ENCODE results near the gene WHRN. TPM values are rescaled to one million over a fixed set of nuclear protein-coding genes. Genes with fewer than 3 reads are reported as not detected.
A peak's percentile ranks its signal among the peaks of the same experiment; 100 is the strongest.

The WHRN gene
- total and polyA plus RNA-seq, 5 donors from 2014 or later = 1.00 to 24.2 (median 1.4) TPM

- H3K9me3 Mint-ChIP-seq = no peaks in the 10 kb centered on the region
- peak overlapping the region in 1 of 3 donors; percentile 80 for H3K27ac Mint-ChIP-seq
- Histone ChIP-seq H3K27me3 (ENCODE audit: control insufficient read depth, insufficient read depth, low read length) (no peaks in the 10 kb centered on the region), H3K36me3 (ENCODE audit: control insufficient read depth, insufficient read depth, low read length) (no peaks in the 10 kb centered on the region), H3K9me3 (ENCODE audit: control insufficient read depth in 2 of 2, low read length in 2 of 2) (no peaks in the 10 kb centered on the region), H3K27ac (ENCODE audit: insufficient read depth, low read length, poor library complexity, severe bottlenecking) (no peak overlapping the region), H3K4me1 (ENCODE audit: control insufficient read depth, insufficient read depth, low read length, poor library complexity, severe bottlenecking) (peaks cover 6% of the 10 kb centered on the region), H3K4me3 (ENCODE audit: low read depth, low read length) (no peak overlapping the region)
- DNase-seq (no peak), ATAC-seq (ENCODE audit: low read depth in 2 of 2) (no peak)
- no peaks in the 10 kb centered on the region for H3K36me3 Mint-ChIP-seq
- no peak overlapping the region for H3K4me3 Mint-ChIP-seq
- H3K27me3 Mint-ChIP-seq = no peaks in the 10 kb centered on the region
- H3K4me1 Mint-ChIP-seq = peaks cover 0 to 13% (median under 1%) of the 10 kb centered on the region in 4 donors
Measured at GRCh38 chr9:114418053-114418452, 87.2 kb downstream of the WHRN start.

DNA sequence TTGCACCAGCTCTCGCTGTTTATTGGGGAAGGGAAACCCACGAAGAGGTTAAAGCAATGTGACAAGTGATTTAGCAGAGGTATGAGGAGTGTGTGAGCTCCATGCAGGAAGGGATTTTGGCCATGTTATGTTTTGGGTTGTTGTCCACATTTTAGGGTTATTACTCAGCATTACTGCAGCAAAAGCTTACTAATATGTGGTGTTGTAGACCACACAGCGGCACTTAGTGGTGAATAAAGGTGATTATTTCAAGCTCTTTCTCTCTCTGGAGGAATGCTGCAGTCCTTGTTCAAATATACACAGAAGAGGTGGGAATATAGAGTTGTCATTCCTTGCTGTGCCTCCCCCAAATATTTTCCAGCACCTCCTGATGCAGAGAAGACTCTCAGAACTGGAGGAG, 87.8 kb downstream of the WHRN start:
- H3K4me3 ChIP-seq (ENCODE audit: low read depth, low read length) = no peak overlapping the region
- H3K9me3 ChIP-seq (ENCODE audit: control insufficient read depth in 2 of 2, low read length in 2 of 2) = no peaks in the 10 kb centered on the region
- no peak for ATAC-seq (ENCODE audit: low read depth in 2 of 2)
- no peak for DNase-seq
- Mint-ChIP-seq H3K36me3 (no peaks in the 10 kb centered on the region), H3K27me3 (no peaks in the 10 kb centered on the region), H3K27ac (peak overlapping the region in 2 of 3 donors; percentile 57 to 80), H3K9me3 (peaks cover 0 to 2% (median 0%) of the 10 kb centered on the region in 7 donors), H3K4me3 (no peak overlapping the region), H3K4me1 (peaks cover 0 to 13% (median under 1%) of the 10 kb centered on the region in 4 donors)
- H3K4me1 ChIP-seq (ENCODE audit: control insufficient read depth, insufficient read depth, low read length, poor library complexity, severe bottlenecking) = peaks cover 6% of the 10 kb centered on the region
- H3K27ac ChIP-seq (ENCODE audit: insufficient read depth, low read length, poor library complexity, severe bottlenecking) = no peak overlapping the region
- H3K36me3 ChIP-seq (ENCODE audit: control insufficient read depth, insufficient read depth, low read length) = no peaks in the 10 kb centered on the region
- no peaks in the 10 kb centered on the region for H3K27me3 ChIP-seq (ENCODE audit: control insufficient read depth, insufficient read depth, low read length)

DNA sequence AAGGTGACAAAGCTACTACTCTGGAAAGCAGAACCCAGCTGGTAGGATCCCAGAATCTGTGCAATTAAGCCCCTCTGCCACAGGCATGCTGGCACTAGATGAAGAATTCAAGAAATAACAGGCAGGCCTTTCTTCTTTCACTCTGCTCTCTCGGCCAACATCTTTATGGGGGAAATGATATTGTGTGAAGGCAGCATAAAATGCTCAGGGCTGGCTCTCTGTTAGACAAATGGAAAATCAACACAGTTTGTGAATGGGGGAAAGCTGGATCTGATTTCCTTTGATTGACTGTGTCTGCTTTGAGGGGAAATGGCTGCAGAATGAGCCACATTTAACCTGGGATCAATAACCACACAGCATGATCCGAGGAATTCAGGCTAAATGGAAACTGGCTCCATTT, 88.4 kb downstream of the WHRN start:
- DNase-seq (no peak), ATAC-seq (ENCODE audit: low read depth in 2 of 2) (no peak)
- peaks cover 0 to 2% (median 0%) of the 10 kb centered on the region in 7 donors for H3K9me3 Mint-ChIP-seq
- H3K4me3 Mint-ChIP-seq = no peak overlapping the region
- H3K27ac Mint-ChIP-seq = peak overlapping the region in 1 of 3 donors; percentile 80
- H3K4me3 ChIP-seq (ENCODE audit: low read depth, low read length) = no peak overlapping the region
- H3K9me3 ChIP-seq (ENCODE audit: control insufficient read depth in 2 of 2, low read length in 2 of 2) = no peaks in the 10 kb centered on the region
- H3K4me1 Mint-ChIP-seq = peaks cover 0 to 13% (median under 1%) of the 10 kb centered on the region in 4 donors
- H3K27ac ChIP-seq (ENCODE audit: insufficient read depth, low read length, poor library complexity, severe bottlenecking) = no peak overlapping the region
- H3K4me1 ChIP-seq (ENCODE audit: control insufficient read depth, insufficient read depth, low read length, poor library complexity, severe bottlenecking) = peaks cover 6% of the 10 kb centered on the region
- no peaks in the 10 kb centered on the region for H3K27me3 Mint-ChIP-seq
- H3K36me3 ChIP-seq (ENCODE audit: control insufficient read depth, insufficient read depth, low read length) = no peaks in the 10 kb centered on the region
- no peaks in the 10 kb centered on the region for H3K36me3 Mint-ChIP-seq
- no peaks in the 10 kb centered on the region for H3K27me3 ChIP-seq (ENCODE audit: control insufficient read depth, insufficient read depth, low read length)

DNA sequence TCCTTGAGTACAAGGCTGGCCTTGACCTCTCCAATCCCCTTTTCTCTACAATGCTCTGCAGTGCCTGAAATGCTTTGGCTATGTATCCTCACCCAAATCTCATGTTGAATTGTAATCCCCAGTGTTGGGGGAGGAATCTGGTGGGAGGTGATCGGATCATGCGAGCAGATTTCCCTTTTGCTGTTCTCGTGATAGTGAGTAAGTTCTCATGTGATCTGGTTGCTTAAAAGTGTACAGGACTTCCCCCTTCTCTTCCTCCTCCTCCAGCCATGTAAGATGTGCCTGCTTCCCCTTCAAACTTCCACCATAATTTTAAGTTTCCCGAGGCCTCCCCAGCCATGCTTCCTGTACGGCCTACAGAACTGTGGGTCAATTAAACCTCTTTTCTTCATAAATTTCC, 89.0 kb downstream of the WHRN start:
- Mint-ChIP-seq H3K4me3 (no peak overlapping the region), H3K4me1 (peaks cover 0 to 13% (median under 1%) of the 10 kb centered on the region in 4 donors), H3K9me3 (peaks cover 0 to 2% (median 0%) of the 10 kb centered on the region in 7 donors), H3K36me3 (no peaks in the 10 kb centered on the region), H3K27me3 (no peaks in the 10 kb centered on the region), H3K27ac (peak overlapping the region in 2 of 3 donors; percentile 15 to 80)
- Histone ChIP-seq H3K9me3 (ENCODE audit: control insufficient read depth in 2 of 2, low read length in 2 of 2) (no peaks in the 10 kb centered on the region), H3K27me3 (ENCODE audit: control insufficient read depth, insufficient read depth, low read length) (no peaks in the 10 kb centered on the region), H3K4me3 (ENCODE audit: low read depth, low read length) (no peak overlapping the region), H3K27ac (ENCODE audit: insufficient read depth, low read length, poor library complexity, severe bottlenecking) (no peak overlapping the region), H3K36me3 (ENCODE audit: control insufficient read depth, insufficient read depth, low read length) (no peaks in the 10 kb centered on the region), H3K4me1 (ENCODE audit: control insufficient read depth, insufficient read depth, low read length, poor library complexity, severe bottlenecking) (peaks cover 6% of the 10 kb centered on the region)
- DNase-seq = no peak
- no peak for ATAC-seq (ENCODE audit: low read depth in 2 of 2)

DNA sequence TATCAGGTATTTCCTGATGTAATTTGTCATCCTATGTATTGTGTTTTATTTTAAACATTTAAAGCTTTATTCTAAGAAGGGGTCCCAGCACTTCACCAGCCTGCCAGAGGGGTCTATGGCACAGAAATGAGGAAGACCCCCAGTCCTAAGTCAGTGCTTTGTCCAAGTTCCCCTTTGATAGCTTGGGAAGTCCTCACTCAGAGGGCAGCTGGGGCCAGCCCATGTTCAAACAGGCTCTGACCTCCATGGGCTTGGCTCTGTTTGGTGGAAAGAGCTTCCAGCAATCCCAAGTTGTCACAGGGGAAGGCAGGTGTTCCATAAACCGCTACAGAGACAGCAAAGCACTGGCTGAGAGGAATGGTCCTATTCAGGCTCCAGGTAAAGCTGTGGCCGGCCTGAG, 90.9 kb downstream of the WHRN start:
- no peak overlapping the region for H3K4me3 Mint-ChIP-seq
- H3K27ac Mint-ChIP-seq = no peak overlapping the region

GRCh38 chr9:114413861-114414301, 91.4 kb downstream of the WHRN start:
- no peak for ATAC-seq (ENCODE audit: low read depth in 2 of 2)
- H3K36me3 Mint-ChIP-seq = no peaks in the 10 kb centered on the region
- peaks cover 6% of the 10 kb centered on the region for H3K4me1 ChIP-seq (ENCODE audit: control insufficient read depth, insufficient read depth, low read length, poor library complexity, severe bottlenecking)
- H3K27me3 ChIP-seq (ENCODE audit: control insufficient read depth, insufficient read depth, low read length) = no peaks in the 10 kb centered on the region
- H3K9me3 ChIP-seq (ENCODE audit: control insufficient read depth in 2 of 2, low read length in 2 of 2) = no peaks in the 10 kb centered on the region
- no peak overlapping the region for H3K4me3 ChIP-seq (ENCODE audit: low read depth, low read length)
- H3K9me3 Mint-ChIP-seq = peaks cover 0 to 2% (median 0%) of the 10 kb centered on the region in 7 donors
- H3K27me3 Mint-ChIP-seq = no peaks in the 10 kb centered on the region
- H3K4me3 Mint-ChIP-seq = no peak overlapping the region
- H3K36me3 ChIP-seq (ENCODE audit: control insufficient read depth, insufficient read depth, low read length) = no peaks in the 10 kb centered on the region
- H3K27ac Mint-ChIP-seq = peak overlapping the region in 2 of 3 donors; percentile 43 to 48
- H3K4me1 Mint-ChIP-seq = peaks cover 0 to 13% (median under 1%) of the 10 kb centered on the region in 4 donors
- no peak for DNase-seq
- no peak overlapping the region for H3K27ac ChIP-seq (ENCODE audit: insufficient read depth, low read length, poor library complexity, severe bottlenecking)

More for the DNA sequence above, 90.9 kb downstream of the WHRN start:
- Mint-ChIP-seq H3K4me1 (peaks cover 0 to 13% (median under 1%) of the 10 kb centered on the region in 4 donors), H3K36me3 (no peaks in the 10 kb centered on the region), H3K9me3 (peaks cover 0 to 2% (median 0%) of the 10 kb centered on the region in 7 donors), H3K27me3 (no peaks in the 10 kb centered on the region)
- no peaks in the 10 kb centered on the region for H3K36me3 ChIP-seq (ENCODE audit: control insufficient read depth, insufficient read depth, low read length)
- no peaks in the 10 kb centered on the region for H3K9me3 ChIP-seq (ENCODE audit: control insufficient read depth in 2 of 2, low read length in 2 of 2)
- no peaks in the 10 kb centered on the region for H3K27me3 ChIP-seq (ENCODE audit: control insufficient read depth, insufficient read depth, low read length)
- no peak overlapping the region for H3K4me3 ChIP-seq (ENCODE audit: low read depth, low read length)
- DNase-seq = no peak
- H3K4me1 ChIP-seq (ENCODE audit: control insufficient read depth, insufficient read depth, low read length, poor library complexity, severe bottlenecking) = peaks cover 6% of the 10 kb centered on the region
- ATAC-seq (ENCODE audit: low read depth in 2 of 2) = no peak
- H3K27ac ChIP-seq (ENCODE audit: insufficient read depth, low read length, poor library complexity, severe bottlenecking) = no peak overlapping the region

- peaks cover 0 to 2% (median 0%) of the 10 kb centered on the region in 4 donors for H3K4me1 Mint-ChIP-seq
- H3K36me3 Mint-ChIP-seq = no peaks in the 10 kb centered on the region
- no peaks in the 10 kb centered on the region for H3K27me3 ChIP-seq (ENCODE audit: control insufficient read depth, insufficient read depth, low read length)
- ATAC-seq (ENCODE audit: low read depth in 2 of 2) (no peak), DNase-seq (no peak)
- H3K27me3 Mint-ChIP-seq = no peaks in the 10 kb centered on the region
- no peak overlapping the region for H3K27ac ChIP-seq (ENCODE audit: insufficient read depth, low read length, poor library complexity, severe bottlenecking)
- H3K9me3 ChIP-seq (ENCODE audit: control insufficient read depth in 2 of 2, low read length in 2 of 2) = no peaks in the 10 kb centered on the region
- no peaks in the 10 kb centered on the region for H3K36me3 ChIP-seq (ENCODE audit: control insufficient read depth, insufficient read depth, low read length)
- peaks cover 0 to 2% (median 0%) of the 10 kb centered on the region in 7 donors for H3K9me3 Mint-ChIP-seq
- H3K4me3 ChIP-seq (ENCODE audit: low read depth, low read length) = no peak overlapping the region
- peak overlapping the region in 1 of 3 donors; percentile 62 for H3K27ac Mint-ChIP-seq
- H3K4me3 Mint-ChIP-seq = no peak overlapping the region
- no peaks in the 10 kb centered on the region for H3K4me1 ChIP-seq (ENCODE audit: control insufficient read depth, insufficient read depth, low read length, poor library complexity, severe bottlenecking)
Measured at GRCh38 chr9:114412048-114412683, 93.1 kb downstream of the WHRN start.

GRCh38 chr9:114411452-114411851, 93.8 kb downstream of the WHRN start:
- H3K4me1 ChIP-seq (ENCODE audit: control insufficient read depth, insufficient read depth, low read length, poor library complexity, severe bottlenecking) = no peaks in the 10 kb centered on the region
- H3K27me3 ChIP-seq (ENCODE audit: control insufficient read depth, insufficient read depth, low read length) = no peaks in the 10 kb centered on the region
- H3K4me3 ChIP-seq (ENCODE audit: low read depth, low read length) = no peak overlapping the region
- no peak for ATAC-seq (ENCODE audit: low read depth in 2 of 2)
- Mint-ChIP-seq H3K4me3 (no peak overlapping the region), H3K9me3 (peaks cover 0 to 2% (median 0%) of the 10 kb centered on the region in 7 donors), H3K36me3 (no peaks in the 10 kb centered on the region), H3K4me1 (peaks cover 0 to 2% (median 0%) of the 10 kb centered on the region in 4 donors), H3K27me3 (no peaks in the 10 kb centered on the region), H3K27ac (no peak overlapping the region)
- H3K36me3 ChIP-seq (ENCODE audit: control insufficient read depth, insufficient read depth, low read length) = no peaks in the 10 kb centered on the region
- H3K9me3 ChIP-seq (ENCODE audit: control insufficient read depth in 2 of 2, low read length in 2 of 2) = no peaks in the 10 kb centered on the region
- H3K27ac ChIP-seq (ENCODE audit: insufficient read depth, low read length, poor library complexity, severe bottlenecking) = no peak overlapping the region
- no peak for DNase-seq
